NCI-H82 treated with DMSO at 0.1 percent for 48 hours (cell line): ENCODE results near the gene EIF5A2.

Experiments used
- DNase-seq: peaks from one replicate; lab custom pipeline; 2025; ENCODE audit not compliant: unreplicated experiment; lab: John Stamatoyannopoulos, UW

The EIF5A2 gene

DNA sequence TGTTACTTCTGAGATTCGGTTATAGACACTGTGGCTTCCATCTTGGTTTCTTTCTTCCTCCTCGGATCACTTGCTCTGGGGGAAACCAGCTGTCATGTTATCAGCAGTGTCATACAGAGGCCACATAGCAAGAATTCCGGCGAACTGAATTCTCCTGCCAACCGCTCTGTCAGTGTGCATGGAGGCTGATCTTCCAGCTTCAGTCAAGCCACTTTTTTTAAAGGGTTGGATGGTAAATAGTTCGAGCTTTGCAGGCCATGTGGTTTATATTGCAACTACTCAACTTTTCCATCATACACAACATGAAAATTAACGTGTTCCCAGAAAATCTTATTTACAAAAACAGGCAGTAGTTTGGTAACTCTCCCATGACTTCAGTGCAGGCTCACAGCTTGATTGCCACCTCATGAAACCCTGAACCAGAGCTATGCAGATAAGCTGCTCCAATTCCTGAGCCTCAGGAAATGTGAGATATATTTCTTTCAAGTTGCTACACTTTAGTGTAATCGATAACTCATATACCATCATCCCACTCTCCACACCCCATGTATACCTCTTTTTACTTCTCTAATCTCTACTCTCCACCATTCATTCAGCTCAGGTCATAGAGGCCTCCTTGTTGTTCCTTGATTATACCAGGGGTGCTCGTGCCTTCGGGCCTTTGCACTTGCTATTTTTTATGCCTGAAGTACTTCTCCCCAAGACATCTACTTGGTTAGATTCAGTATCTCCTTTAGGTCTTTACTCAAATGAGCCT lies 45.6 kb downstream of the EIF5A2 start:
- no peak for DNase-seq

DNA sequence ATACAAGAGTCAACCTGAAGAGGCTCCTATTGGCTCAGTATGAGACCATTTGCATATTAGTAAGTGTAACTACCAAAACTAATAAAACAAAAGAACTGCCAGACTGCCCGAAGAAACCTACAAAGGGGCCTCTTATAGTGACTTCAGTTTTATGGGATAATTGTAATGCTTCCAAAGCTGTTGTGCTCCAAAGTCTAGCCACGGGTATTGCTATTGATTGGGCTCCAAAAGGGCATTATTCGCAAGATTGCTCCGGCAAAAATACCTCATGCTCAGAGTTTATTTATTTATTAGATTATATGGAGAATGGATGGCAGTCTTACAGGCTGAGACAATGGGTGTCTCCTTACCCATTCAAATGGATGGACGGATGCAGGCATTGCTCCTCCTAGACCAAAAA lies 49.8 kb downstream of the EIF5A2 start:
- no peak for DNase-seq

DNA sequence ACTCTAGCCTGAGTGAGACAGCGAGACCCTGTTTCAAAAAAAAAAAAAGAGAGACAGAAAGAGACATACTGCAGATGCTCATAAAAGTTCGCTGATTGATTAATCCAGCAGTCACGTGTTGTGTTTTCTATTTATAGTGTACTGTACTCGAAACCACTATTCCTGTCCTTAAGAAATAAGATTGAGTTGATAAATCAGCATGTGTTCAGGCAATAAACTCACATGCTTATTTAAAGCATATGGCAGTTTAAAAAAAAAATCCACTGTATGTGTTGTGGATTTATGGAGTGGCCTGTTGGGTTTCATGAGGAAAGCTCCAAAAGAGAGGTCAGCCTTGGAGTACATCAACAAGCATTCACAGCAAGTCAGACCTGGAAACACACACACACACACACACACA lies 56.1 kb downstream of the EIF5A2 start:
- DNase-seq: no peak

DNA sequence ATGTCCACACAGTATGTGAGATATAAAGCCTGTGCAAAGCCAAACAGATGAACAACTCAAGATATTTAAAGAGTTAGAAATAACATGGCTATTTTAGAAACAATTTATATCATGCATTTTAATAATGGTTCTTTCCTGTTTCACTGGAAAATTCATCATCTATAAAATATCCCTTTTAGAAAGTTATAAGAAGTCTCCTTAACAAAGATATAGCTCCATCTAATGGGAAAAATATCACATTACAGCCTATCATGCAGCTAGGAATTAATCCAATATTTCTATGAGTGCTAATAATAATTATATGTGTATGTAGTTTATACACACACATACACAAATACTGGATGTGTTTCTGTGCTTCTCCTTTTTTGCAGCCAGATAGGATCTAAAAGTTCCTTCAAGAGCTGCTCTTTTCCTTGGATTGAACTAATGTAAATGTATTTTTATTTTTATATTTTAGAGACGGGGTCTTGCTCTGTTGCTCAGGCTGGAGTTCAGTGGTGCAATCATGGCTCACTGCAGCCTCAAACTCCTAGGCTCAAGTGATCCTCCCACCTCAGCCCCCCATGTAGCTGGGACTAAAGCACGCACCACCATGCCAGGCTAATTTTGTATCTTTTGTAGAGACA lies 60.0 kb downstream of the EIF5A2 start:
- DNase-seq: no peak

DNA sequence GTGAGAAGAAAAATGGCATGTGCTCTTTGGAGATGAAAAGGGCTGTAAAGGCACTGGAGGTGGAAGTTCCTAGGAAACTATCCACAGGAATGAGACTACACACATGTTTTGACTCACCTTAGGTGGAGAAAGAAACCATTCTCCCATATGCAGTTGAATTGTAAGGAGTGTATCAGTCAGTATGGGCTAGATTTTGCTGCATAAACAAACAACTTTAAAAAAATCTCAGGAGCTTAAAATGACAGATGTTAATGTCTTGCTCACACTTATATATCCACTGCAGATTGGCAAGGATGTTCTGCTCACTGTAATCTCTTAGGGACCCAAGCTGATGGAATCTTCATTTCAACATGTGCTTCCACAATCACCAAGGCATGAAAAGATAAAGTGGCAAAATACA lies 64.1 kb downstream of the EIF5A2 start:
- DNase-seq: no peak

DNA sequence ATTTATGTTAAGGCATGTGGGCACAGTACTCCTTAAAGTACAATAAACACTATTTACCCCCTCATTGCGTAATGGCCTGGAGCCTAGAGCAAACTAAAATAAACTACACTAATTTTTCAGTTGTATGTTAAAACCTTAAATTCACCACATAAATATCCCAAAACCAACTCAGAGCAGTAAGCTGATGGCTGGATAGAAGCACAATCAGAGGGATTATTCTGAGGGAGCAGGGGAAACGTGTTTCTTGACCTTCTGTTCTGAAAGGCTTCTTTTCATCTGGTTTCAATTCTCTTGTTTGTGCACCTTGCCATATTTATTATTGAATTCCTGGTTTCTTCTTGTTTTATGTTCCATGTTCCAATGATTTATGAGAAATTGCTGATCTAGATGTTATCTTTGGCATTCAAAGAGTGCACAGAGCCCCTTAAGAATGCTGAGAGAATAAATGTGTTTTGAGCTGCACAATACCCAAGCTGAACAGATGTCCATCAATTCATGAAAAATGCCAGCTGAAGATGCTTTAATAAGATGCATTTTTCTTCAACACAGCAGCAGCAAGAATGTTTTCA lies 68.1 kb downstream of the EIF5A2 start:
- no peak for DNase-seq

DNA sequence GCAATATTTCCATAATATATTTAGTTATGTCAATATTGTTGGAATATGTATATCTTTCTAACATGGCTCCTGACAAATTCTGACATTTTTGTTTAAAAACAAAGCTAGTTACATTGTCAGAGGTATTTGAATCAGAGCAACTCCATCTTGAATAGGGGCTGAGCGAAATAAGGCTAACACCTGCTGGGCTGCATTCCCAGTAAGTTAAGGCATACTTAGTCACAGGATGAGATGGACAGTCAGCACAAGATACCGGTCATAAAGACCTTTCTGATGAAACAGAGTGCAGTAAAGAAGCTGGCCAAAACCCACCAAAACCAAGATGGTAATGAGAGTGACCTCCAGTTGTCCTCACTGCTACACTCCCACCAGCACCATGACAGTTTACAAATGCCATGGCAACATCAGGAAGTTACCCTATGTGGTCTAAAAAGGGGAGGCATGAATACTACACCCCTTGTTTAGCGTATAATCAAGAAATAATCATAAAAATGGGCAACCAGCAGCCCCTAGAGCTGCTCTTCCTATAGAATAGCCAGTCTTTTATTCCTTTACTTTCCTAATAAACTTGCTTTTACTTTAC lies 68.8 kb downstream of the EIF5A2 start:
- DNase-seq: no peak
